BJ (cell line): ENCODE results near the gene HNRNPC. TPM values are rescaled to one million over a fixed set of nuclear protein-coding genes. Genes with fewer than 3 reads are reported as not detected.
"Not testable (repeated sequence)": the region's sequence is repeated elsewhere in the genome, so short reads cannot be mapped to it uniquely, and the experiment has no call there.

Experiments used
- CTCF ChIA-PET: fragments of 350-600 bp; formaldehyde crosslinking; extraction: SDS; loops from one replicate; lab custom pipeline; 2021; ENCODE audit warnings: antibody characterized with exemption, inconsistent platforms; lab: Yijun Ruan, JAX
- POLR2A ChIA-PET: fragments of 300-600 bp; sonication (Branson Sonifier 250); formaldehyde crosslinking; extraction: SDS; loops from one replicate; lab custom pipeline; 2021; ENCODE audit warnings: antibody characterized with exemption; lab: Charles Lee
- DNase-seq: peaks from one replicate; pipeline ENCODE4 v3.0.0-alpha.2; 2011; ENCODE audit warnings: low read depth
- H3K27me3 ChIP-seq: 2 replicates; pipeline ENCODE4 v1.6.0; 2011; ENCODE audit warnings: low read length; ENCODE audit not compliant: control insufficient read depth, insufficient read depth
- H3K36me3 ChIP-seq: 2 replicates; pipeline ENCODE4 v1.5.1; 2011; ENCODE audit warnings: low read length; ENCODE audit not compliant: control insufficient read depth, insufficient read depth
- H3K4me3 ChIP-seq: 2 replicates; pipeline ENCODE4 v1.5.1; 2011; ENCODE audit warnings: low read depth, mild to moderate bottlenecking, control low read depth, low read length
- polyA plus RNA-seq: library from polyadenylated mRNA; depleted of rRNA; stranded (reverse); fragments of >200 nt; gene quantifications from 2 replicates; pipeline ENCODE4 v1.2.3, GENCODE V29; 2011
- TF ChIP-seq, protein P1 (sequence below): IDR thresholded peaks from 2 replicates; pipeline ENCODE4 v1.5.1; 2011; ENCODE audit warnings: low read depth, mild to moderate bottlenecking, control low read depth, inconsistent platforms, low read length, moderate library complexity; ENCODE audit not compliant: insufficient read depth

HNRNPC gene
- polyA plus RNA-seq, 1 experiment: 540 TPM

DNA sequence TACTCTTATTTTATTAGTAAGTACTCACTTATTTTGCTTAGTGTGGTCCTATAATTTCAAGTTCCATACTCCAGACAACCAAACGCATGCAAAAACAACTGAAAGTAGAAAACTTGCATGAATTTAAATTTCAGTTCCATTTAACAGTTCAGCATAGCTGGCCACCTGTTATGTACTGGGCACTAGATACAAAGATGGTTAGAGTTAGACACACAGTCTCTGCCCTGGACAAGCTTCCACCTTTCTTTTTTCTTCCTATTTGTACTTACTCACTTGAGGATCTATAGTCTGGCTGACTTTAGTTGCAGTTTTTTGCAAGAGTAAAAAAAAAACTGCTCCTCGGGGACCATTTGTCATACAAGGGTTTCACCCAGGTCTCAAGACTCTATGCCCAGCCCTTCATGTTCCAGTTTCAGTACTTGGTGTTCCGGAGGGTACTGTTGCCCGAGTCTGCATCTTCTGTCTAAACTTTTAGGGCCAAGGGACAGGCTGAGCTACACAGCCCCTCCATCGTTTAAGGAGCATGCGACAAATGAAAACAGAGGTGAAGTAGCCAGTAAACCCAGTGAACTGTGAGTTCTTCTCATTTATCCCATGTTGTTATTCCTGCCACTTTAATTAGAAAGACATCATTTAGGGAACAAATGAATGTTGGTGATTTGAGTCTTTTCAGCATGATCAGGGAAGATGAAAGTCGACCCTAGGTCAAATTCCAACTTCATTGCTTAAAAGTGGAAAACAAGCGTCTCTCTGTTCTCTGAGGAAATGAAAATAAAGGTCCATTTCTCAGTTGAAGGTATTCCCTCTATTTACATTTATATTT is 33.0 kb upstream of the HNRNPC start:
- DNase-seq: no peak
- TF ChIP-seq, protein P1, sequence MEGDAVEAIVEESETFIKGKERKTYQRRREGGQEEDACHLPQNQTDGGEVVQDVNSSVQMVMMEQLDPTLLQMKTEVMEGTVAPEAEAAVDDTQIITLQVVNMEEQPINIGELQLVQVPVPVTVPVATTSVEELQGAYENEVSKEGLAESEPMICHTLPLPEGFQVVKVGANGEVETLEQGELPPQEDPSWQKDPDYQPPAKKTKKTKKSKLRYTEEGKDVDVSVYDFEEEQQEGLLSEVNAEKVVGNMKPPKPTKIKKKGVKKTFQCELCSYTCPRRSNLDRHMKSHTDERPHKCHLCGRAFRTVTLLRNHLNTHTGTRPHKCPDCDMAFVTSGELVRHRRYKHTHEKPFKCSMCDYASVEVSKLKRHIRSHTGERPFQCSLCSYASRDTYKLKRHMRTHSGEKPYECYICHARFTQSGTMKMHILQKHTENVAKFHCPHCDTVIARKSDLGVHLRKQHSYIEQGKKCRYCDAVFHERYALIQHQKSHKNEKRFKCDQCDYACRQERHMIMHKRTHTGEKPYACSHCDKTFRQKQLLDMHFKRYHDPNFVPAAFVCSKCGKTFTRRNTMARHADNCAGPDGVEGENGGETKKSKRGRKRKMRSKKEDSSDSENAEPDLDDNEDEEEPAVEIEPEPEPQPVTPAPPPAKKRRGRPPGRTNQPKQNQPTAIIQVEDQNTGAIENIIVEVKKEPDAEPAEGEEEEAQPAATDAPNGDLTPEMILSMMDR: no peak
- H3K36me3 ChIP-seq: no peaks in the 10 kb centered on the region
- H3K4me3 ChIP-seq: no peak overlapping the region
- POLR2A ChIA-PET: no interaction called here
- CTCF ChIA-PET: no interaction called here
- peaks cover 8% of the 10 kb centered on the region for H3K27me3 ChIP-seq

DNA sequence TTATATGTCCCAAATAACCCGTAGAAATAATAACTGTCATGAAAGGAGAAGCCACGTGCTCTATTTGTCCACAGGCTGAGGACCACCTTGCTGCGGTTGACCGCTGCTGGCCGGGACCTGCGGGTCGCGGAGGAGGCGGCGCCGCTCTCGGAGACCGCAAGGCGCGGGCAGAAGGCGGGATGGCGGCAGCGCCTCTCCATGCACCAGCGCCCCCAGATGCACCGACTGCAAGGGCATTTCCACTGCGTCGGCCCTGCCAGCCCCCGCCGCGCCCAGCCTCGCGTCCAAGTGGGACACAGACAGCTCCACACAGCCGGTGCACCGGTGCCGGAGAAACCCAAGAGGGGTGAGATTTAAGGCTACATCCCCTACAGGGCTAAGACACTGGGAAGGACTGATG is 31.6 kb upstream of the HNRNPC start:
- Histone ChIP-seq H3K27me3 (peaks cover 8% of the 10 kb centered on the region), H3K36me3 (no peaks in the 10 kb centered on the region), H3K4me3 (no peak overlapping the region)
- DNase-seq: no peak
- ChIA-PET CTCF (no interaction called here), POLR2A (no interaction called here)
- TF ChIP-seq, protein P1: no peak

DNA sequence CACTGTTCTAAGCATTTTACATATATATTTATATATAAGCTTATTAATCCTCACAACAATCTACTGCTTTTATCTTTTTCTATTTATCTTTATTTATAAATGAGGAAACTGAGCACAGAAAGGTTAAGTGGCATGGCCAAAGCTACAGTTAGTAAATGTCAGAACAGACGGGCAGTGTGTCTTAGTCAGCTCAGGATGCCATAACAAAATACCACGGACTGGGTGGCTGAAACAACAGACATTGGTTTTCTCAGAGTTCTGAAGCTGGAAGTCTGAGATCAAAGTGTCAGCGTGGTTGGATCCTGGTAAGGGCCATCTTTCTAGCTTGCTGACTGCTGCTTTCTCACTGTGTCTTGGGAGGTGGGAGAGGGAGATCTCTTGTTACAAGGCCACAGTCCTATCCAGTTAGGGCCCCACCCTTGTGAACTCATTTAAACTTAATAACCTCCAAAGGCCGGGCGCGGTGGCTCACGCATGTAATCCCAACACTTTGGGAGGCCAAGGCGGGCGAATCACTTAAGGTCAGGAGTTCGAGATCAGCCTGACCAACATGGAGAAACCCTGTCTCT is 30.4 kb upstream of the HNRNPC start:
- Histone ChIP-seq H3K27me3 (peaks cover 8% of the 10 kb centered on the region), H3K4me3 (no peak overlapping the region), H3K36me3 (no peaks in the 10 kb centered on the region)
- ChIA-PET CTCF (interaction anchor here (0.7 kb wide), 1 partner anchor 10 kb away, joined by 3 read pairs; no protein-coding TSS in a partner anchor), POLR2A (no interaction called here)
- TF ChIP-seq, protein P1: no peak
- no peak for DNase-seq

DNA sequence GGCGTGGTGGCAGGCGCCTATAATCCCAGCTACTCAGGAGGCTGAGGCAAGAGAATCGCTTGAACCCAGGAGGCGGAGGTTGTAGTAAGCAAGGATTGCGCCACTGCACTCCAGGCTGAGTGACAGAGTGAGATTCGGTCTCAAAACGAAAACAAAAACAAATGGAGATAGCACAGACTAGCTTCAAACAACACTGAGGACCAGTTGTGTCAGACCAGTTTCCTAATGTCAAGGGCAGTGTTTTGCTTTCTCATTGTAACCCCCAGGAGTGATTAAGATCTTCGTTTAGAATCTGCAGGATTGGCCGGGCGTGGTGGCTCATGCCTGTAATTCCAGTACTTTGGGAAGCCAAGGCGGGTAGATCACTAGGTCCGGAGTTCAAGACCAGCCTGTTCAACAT is 29.1 kb upstream of the HNRNPC start:
- TF ChIP-seq, protein P1: no peak
- no peak overlapping the region for H3K4me3 ChIP-seq
- DNase-seq: no peak
- no peaks in the 10 kb centered on the region for H3K36me3 ChIP-seq
- CTCF ChIA-PET: no interaction called here
- POLR2A ChIA-PET: no interaction called here
- peaks cover 8% of the 10 kb centered on the region for H3K27me3 ChIP-seq

DNA sequence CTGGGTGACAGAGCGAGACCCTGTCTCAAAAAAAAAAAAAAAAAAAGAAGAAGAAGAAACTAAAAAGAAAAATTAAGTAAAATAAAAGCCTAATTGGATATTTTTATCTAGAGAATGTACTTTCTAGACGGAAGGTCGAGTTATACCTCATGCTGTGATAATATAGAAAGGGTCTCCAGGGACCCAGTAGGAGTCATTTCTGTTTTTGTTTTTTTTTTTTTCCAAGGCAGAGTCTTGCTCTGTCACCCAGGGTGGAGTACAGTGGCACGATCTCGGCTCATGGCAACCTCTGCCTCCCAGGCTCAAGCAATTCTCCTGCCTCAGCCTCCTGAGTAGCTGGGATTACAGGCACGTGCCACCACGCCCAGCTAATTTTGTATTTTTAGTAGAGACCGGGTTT is 24.8 kb upstream of the HNRNPC start:
- H3K36me3 ChIP-seq, DNase-seq, POLR2A ChIA-PET, H3K27me3 ChIP-seq, H3K4me3 ChIP-seq: not testable (repeated sequence)
- CTCF ChIA-PET: interaction anchor here (1.5 kb wide), 1 partner anchor 11 kb away, joined by 3 read pairs; no protein-coding TSS in a partner anchor
